Daoy (cell line): ENCODE data around the gene NR4A3. TPM values are rescaled to one million over a fixed set of nuclear protein-coding genes. Genes with fewer than 3 reads are reported as not detected.

Source experiments
- DNase-seq: peaks from one replicate; pipeline ENCODE4 v3.0.0-alpha.2; 2015; ENCODE audit warnings: low read depth
- total RNA-seq: library from RNA; depleted of rRNA; stranded (reverse); fragments of >200 nt; shearing (Covaris generic); gene quantifications from 2 replicates; pipeline ENCODE4 v1.2.3, GENCODE V29; 2014; rRNA removed

NR4A3 gene
- total RNA-seq, 1 experiment from 2014 or later: 0.17 TPM

DNA sequence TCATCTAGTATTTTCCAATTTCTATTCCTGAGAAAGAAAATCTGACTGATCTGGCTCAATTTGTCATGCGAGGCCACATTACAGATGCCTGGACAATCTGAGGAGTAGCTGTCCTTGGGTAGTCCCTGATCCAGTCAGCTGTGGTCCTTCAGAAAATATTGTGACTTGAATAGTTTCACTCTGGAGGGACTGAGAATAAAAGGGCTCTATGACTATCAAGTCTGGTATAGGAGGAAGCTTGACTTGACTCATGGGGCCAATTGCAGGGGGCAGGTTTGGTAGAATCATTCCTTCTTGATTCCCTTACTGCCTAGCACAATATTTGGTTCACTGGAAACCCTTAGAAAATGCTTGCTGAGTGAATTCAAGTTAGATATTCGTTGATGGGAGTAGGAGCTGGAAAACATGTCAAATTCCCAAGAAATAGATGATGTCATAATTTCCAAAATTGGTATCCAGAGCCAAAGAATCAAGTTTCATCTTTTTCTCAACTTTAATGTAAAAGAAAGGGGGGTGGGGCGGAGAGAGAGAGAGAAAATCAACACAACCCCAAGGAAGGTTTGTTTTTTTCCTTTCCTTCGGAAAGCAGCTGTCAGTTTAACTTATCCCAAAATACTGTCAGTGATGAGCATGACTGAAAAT is 52.4 kb downstream of the NR4A3 start:
- DNase-seq: peak; percentile 23

DNA sequence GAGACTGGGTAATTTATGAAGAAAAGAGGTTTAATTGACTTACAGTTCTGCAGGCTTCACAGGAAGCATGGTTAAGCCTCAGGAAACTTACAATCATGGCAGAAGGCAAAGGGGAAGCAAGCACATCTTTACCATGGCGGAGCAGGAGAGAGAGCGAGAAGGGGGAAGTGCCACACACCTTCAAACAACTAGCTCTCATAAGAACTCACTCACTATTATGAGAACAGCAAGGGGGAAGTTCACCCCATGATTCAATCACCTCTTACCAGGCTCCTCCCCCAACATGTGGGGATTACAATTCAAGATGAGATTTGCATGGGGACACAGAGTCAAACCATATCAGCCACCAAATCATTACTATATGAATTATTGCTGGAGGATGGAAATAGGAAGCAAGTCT is 54.5 kb downstream of the NR4A3 start:
- no peak for DNase-seq

DNA sequence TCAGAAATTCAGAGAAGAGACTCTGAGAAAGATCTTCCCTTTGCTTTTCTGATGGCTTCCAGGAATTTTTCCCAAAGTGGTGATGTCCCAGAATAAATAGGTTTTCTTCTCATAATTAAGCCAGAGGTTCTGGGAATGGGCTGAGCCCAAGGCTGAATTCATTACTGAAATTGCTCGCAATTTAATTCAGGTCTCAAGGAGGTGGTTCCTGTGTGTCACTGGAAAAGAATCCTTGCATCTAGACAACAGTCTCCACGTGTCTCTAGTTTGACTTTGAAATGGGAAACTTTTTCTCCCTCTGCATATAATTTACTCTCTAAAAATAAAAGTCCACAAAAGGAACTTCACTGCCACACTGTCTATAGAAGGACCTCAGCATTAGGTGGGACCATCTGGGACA is 57.0 kb downstream of the NR4A3 start:
- DNase-seq: peak; percentile 20

DNA sequence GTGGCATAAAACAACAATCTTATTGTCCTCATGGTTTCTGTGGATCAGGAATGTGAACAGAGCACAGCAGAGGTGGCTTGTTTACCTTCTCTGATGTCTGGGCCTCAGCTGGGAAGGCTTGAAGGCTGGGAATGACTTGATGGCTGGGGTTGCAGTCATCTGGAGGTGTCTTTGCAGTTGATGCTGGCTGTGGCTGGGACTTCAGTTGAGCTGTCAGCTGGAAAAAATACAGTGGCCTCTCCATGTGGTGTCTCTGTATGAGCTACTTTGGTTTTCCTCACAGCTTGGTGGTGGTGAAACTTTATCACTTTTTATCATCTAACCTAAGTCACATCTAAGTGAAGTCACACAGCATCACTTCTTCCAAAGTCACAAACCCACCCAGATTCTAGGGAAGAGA is 60.1 kb downstream of the NR4A3 start:
- no peak for DNase-seq

DNA sequence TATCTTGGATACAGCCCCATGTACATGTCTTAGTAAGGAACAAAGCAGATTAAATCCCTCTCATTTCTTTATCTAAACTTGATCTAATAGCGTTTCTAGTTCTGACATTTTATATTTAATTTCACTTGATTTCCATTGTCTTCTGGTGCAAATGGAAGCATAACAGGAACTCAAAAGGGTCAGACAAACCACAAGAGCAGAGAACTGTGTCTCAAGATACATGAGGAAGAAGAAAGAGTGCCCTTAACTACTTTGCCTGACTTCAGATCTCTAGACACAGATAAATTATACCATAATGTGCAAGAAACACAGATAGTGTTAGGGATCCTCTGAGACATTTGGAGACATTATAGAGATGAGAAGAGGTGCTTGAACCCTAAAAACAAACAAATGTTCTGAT is 64.1 kb downstream of the NR4A3 start:
- no peak for DNase-seq

DNA sequence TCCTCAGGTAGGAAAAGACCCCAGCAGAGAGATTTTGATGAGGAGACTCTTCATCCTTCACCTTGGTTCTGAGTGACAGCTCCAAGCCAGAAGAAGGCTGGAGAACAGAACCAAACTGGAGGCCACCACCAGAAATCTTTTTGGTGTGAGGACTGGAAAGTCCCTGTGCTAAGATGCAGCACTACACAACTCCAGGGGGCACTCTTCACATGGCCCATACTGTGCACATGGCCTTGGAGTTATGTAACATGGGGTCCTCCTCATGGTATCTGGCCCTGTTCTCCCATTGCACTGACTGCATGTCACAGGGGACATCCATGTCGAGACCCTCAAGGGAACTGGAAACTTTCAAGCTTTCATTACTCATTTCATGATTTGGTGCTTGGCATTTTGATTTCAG is 67.4 kb downstream of the NR4A3 start:
- DNase-seq: no peak

DNA sequence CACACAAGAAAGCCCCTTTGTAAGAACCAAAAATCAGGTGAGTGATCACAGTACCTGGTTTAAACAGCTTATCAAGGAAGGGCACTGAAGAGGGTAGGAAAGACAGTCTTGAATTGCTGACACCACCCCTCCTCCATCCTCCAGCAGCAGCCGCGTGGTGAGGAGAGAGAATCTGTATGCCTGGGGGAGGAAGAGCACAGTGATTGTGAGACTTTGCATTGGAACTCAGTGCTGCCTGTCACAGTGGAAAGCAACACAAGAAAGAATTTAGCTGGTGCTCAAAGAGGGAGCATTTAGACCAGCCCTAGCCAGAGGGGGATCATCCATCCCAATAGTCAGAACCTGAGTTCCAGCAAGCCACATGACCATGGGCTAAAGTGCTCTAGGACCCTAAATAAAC is 73.1 kb downstream of the NR4A3 start:
- no peak for DNase-seq

DNA sequence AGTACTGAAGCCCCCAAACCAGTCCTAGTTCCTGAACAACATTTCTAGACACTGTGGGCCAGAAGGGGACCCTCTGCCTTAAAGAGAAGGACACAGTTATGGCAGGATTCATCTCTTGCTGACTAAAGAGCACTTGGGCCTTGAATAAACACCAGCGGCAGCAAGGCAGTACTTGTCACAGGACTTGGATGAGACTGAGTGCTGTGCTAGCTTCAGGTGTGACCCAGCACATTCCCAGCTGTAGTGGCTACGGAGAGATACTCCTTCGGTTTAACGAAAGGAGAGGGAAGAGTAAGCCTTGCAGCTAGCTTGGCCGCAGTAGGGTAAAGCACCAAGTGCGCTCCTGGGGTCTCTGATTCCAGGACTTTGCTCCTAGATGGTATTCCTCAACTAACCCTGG is 73.8 kb downstream of the NR4A3 start:
- DNase-seq: no peak

DNA sequence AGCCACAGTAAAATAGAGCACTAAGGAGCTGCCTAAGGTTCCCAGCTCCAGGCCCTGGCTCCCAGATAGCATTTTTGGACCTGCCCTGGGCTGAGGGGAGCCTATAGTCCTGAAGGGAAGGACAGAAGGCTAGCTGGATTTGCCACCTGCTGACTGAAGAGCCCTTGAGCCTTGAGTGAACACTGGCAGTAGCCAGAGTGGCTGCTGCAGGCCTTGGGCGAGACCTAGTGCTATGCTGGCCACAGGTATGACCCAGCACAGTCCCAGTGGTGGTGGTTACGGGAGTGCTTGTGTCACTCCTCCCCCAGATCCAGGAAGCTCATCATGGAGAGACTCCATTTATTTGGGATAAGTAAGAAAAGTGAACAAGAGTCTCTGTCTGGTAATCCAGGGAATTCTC is 74.4 kb downstream of the NR4A3 start:
- no peak for DNase-seq

DNA sequence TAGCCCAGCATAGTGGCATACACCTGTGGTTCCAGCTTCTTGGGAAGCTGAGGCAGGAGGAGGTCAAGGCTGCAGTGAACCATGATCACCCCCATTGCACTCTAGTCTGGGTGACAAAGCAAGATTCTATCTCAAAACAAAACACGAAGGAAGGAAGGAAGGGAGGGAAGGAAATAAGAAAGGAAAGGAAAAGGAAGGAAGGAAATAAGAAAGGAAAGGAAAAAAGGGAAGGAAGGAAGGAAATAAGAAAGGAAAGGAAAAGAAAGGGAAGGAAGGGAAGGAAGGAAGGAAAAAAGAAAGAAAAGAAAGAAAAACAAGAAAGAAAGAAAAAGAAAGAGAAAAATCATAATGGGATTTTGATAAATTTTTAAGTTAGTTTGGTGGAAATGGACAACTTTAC is 81.7 kb downstream of the NR4A3 start:
- no peak for DNase-seq

DNA sequence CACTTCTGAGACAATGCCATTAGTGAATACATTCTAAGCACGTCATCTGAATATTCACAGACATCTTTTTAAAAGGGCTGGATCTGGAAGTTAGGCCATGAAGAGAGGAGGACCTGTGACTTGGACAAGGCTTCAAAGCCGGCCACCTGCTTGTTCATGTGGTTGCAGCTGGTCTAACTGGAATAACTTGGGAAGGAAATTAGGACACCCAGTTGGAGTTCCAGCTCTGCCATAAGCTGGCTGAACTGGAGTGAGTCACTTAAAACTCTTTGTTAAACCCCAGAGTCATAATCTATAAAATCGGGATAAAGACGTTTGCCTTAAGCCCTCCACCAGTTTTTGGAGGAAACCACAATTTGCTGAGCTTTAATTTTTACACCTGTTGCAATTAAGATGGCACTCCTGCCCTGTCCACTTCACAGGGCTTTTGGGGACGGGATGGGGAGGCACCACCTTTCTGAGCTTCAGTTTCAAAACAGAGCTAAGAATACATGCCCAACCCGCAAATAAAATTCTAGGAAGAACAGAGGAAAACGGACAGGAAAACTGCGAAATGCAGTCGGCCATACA is 84.2 kb downstream of the NR4A3 start:
- DNase-seq: peak; percentile 16

DNA sequence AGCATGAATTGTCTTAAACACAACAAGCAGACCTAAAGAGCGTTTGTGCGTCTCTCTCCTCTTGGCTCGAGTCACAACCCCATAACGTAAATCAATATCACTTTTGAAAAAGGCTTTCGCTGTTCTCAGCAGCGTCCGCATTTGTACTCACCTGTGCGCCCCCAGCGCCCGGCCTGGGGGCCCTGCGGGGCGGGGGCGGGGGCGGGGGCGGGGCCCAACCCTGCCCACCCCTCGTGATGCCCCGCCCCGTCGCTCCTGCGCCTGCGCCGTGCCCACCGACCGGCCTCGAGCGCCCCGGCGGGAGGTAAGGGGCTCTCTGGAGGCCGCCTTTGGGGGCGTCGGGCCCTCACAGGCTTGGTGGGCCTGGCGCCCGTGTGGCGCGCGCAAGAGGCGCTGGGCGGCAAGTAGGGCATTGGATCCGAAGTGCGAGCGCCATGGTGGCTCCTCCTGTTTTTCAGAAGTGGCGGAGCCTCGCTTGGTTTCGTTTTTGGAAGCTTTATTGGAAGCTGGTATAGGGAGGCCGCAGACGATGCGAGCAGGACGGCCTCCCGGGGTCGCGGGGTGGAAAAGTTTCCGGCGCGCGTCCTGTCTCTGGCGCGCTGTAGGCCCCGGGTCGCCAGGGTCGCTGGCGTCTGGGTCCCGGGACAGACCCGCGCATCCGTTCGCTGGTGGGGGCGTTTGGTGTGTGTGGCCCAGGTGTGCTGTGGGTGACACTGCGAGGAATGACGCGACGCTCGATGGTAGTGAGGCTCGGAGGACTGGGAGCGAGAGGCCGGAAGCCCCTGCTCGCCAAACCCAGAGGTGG is 84.9 kb downstream of the NR4A3 start, which contains the start of gene STX17:
Gene STX17 (plus strand): TSS at position 252 of the 805 bp plus-strand sequence. CDS start 8,586 bp downstream, outside the sequence.
- peak; percentile 89 for DNase-seq

DNA sequence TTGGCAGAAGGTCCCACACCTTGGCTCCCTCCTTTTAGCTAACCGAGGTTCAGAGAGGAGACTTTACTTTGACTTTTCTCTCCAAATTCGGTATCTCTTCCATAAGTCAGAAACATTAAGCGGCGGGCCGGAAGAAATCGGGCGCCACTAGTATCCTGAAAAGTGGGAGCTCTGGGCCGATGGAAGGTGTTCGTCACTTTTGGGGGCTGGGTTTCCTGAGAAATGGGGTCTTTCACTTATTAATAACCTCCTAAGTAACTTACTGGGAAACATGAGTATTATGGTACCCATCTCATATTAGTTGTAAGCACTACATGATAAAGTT is 85.5 kb downstream of the NR4A3 start:
- no peak for DNase-seq

DNA sequence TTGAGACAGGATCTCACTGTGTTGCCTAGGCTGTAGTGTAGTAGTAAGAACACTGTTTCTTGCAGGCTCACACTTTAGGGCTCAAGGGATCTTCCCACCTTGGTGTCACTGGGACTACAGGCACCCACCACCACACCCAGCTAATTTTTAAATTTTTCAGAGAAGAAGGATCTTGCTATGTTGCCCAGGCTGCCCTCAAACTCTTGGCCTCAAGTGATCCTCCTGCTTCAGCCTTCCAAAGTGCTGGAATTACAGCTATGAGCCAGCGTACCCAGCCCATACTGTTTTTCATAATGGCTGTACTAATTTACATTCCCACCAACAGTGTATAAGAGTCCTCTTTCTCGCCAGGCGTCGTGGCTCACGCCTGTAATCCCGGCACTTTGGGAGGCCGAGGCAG is 89.9 kb downstream of the NR4A3 start:
- DNase-seq: no peak

Other genes with a start within 250 kb of the NR4A3 start
- 18.6 and 22.0 TPM in 2 replicates for gene STX17, start 84.8 kb downstream of the NR4A3 start, total RNA-seq